GM10248 (cell line): ENCODE results near the gene ASIC2.

Experiments
- CTCF ChIA-PET: fragments of 300-600 bp; sonication (Branson Sonifier 250); formaldehyde crosslinking; extraction: SDS; loops from one replicate; lab custom pipeline; 2021; ENCODE audit warnings: antibody characterized with exemption; lab: Yijun Ruan, JAX
- POLR2A ChIA-PET: fragments of 350-650 bp; sonication (Branson Sonifier 250); formaldehyde crosslinking; extraction: SDS; loops from one replicate; lab custom pipeline; 2020; ENCODE audit warnings: antibody characterized with exemption; lab: Yijun Ruan, JAX
- DNase-seq: peaks from one replicate; pipeline ENCODE4 v3.0.0; 2012; ENCODE audit errors: extremely low spot score
- TF ChIP-seq, protein P1 (sequence below): IDR thresholded peaks from 2 replicates; pipeline ENCODE4 v1.5.1; 2012; ENCODE audit warnings: mild to moderate bottlenecking, low read depth; ENCODE audit errors: extremely low read depth, missing control alignments, control extremely low read depth

The ASIC2 gene

DNA sequence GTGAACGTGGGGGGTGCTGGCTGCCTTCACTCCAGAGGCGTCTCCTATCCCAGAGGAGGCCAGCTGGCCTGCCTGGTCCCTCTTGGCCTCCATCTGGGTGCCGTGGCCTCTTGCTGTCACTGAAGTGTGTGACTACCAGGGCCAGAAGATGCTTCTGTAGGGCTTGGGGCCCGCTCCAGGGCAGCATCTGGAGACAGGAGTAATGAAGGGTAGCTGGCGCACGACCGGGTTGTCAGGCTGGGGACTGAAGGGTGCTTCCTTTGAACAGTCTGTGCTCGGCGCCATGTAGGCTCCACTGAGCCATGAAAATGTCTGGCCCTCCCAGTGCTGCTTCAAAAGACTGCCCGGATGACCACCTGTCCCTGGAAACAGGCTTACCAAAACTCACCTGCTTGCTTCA is 31.3 kb downstream of the ASIC2 start:
- ChIA-PET CTCF (interaction anchor here (0.9 kb wide), 1 partner anchor 14 kb away, joined by 3 read pairs; no protein-coding TSS in a partner anchor), POLR2A (no interaction called here)
- TF ChIP-seq, protein P1, sequence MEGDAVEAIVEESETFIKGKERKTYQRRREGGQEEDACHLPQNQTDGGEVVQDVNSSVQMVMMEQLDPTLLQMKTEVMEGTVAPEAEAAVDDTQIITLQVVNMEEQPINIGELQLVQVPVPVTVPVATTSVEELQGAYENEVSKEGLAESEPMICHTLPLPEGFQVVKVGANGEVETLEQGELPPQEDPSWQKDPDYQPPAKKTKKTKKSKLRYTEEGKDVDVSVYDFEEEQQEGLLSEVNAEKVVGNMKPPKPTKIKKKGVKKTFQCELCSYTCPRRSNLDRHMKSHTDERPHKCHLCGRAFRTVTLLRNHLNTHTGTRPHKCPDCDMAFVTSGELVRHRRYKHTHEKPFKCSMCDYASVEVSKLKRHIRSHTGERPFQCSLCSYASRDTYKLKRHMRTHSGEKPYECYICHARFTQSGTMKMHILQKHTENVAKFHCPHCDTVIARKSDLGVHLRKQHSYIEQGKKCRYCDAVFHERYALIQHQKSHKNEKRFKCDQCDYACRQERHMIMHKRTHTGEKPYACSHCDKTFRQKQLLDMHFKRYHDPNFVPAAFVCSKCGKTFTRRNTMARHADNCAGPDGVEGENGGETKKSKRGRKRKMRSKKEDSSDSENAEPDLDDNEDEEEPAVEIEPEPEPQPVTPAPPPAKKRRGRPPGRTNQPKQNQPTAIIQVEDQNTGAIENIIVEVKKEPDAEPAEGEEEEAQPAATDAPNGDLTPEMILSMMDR, result no peak
- no peak for DNase-seq

DNA sequence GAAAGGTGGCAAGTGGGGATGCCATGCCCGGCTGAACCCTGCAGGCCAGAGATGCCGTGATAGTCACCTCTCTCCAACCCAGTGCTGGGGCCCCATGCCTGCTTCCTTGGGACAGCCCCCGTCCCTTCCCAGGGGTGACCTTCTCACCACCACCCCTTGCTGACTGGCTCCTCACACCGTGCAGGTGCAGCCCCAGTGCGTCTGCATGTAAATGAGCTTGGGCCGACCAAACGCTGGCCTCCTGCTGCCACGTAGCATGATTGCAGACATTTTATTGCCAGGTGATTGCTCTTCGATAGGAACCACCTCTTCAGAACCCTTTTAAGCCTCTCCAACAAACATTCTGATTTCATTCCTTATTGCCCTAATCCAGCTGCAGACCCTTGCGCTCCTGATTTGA is 32.5 kb downstream of the ASIC2 start:
- TF ChIP-seq, protein P1, result no peak
- DNase-seq, result no peak
- CTCF ChIA-PET, result no interaction called here
- POLR2A ChIA-PET, result no interaction called here

DNA sequence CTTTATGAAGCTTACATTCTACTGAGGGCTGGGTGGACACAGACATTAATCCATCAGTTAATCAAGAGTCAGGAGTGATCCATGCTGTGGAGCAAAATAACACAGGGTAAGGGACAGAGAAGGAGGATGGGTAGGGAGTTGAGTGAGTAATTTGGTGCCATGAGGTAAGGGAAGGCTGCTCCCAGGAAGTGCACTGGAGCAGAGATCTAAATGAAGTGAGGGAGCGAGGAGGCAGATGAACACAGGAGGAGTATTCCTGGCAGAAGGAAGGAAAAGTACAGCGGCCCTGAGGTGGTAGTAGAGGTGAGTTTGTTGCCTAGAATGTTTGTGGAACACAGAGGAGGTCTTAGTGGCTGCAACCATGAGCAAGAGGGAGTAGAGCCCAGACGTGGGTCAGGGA is 34.8 kb downstream of the ASIC2 start:
- TF ChIP-seq, protein P1, result no peak
- ChIA-PET POLR2A (no interaction called here), CTCF (no interaction called here)
- DNase-seq, result no peak

DNA sequence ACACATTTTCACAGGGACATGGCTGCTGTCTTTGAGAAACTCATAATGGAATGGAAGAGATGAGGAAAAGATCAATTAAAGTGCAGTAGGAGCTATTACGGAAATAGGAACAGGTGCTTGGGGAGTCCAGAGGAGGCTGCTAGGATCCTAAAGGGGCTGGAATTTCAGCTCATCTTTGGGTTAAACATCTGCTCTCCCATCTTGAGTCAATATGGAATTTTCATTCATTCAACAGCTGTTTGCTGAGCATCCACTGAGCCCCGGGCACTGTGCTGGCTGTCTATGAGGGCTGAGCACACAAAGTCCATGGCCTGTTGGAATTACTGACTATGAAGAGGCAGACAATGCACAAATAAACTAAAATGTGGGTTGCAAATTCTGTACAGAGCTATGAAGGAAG is 47.9 kb downstream of the ASIC2 start:
- no peak for DNase-seq
- ChIA-PET POLR2A (no interaction called here), CTCF (no interaction called here)
- TF ChIP-seq, protein P1, result no peak

DNA sequence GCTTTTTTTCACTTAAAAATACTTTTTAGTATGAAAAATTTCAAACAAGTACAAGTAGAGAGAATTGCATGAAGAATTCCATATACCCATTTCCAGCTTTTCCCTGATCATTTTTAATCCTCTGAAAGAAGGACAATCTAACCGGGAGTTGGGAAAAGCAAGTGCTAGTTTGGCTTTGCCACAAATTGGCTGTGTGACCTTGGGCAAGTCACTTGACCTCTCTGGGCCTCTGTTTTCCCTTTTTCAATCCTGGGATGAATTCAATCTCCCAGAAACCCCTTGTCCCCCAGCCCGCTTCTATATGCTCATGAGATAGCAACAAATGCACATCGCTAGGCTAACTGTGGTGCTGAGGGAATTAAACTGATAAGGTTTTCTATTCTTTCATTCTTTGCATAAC is 49.4 kb downstream of the ASIC2 start:
- DNase-seq, result no peak
- ChIA-PET POLR2A (no interaction called here), CTCF (no interaction called here)
- TF ChIP-seq, protein P1, result no peak

DNA sequence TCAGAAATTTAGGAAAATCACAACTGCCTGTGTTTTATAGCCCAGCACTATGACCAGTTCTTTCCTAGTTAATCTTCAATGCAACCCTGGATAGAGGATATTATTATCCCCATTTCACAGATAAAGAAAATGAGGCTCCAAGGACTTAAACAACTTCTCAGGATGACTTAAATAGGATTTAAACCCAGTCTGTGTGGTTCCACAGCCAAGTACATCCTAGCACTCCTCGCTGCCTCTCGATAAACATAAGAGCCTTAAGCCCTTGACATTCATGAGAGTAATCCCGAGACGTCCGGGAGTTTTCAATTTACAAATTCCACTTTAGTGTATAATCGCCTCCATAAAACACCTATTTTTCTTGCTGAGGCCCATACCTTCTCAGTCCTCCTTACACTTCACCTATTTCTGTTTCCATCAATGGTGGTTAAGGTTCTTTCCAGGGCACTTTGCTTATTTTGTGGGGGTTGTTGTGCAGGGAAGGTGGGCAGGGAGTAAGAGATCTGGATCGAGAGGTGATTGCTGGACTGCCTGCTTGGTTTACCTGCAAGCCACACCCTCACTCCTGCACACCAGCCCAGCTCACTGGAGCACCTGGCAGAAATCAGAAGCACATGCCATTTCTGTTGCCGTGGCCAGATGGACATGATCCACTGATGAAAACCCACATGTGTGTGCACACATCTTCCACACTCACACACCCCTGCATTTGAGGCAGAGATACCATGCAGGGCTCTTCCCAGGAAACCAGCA is 50.5 kb downstream of the ASIC2 start:
- CTCF ChIA-PET, result no interaction called here
- POLR2A ChIA-PET, result no interaction called here
- DNase-seq, result no peak
- TF ChIP-seq, protein P1, result no peak
